K562 (cell line): ENCODE results near the gene HOXB7. TPM values are rescaled to one million over a fixed set of nuclear protein-coding genes. Genes with fewer than 3 reads are reported as not detected.

Experiments
- CCNT2 ChIP-seq: IDR thresholded peaks from 2 replicates; pipeline ENCODE4 v1.6.1; 2011; ENCODE audit warnings: borderline replicate concordance, low read depth, mild to moderate bottlenecking, moderate library complexity, mixed read lengths, low read length; ENCODE audit not compliant: insufficient read length; ENCODE audit errors: extremely low read depth
- EP400 ChIP-seq: fragments of 450-650 bp; IDR thresholded peaks from 2 replicates; pipeline ENCODE4 v1.6.1; 2017; ENCODE audit warnings: antibody characterized with exemption, mild to moderate bottlenecking, moderate library complexity
- GATAD2A ChIP-seq: fragments of 450-650 bp; IDR thresholded peaks from 2 replicates; pipeline ENCODE4 v1.6.1; 2017
- POLR2G ChIP-seq: fragments of 200-400 bp; formaldehyde crosslinking; IDR thresholded peaks from 2 replicates; pipeline ENCODE4 v1.6.1; 2017; ENCODE audit warnings: low read depth, mild to moderate bottlenecking, antibody characterized with exemption, low read length, moderate library complexity
- SLC30A9 ChIP-seq: fragments of 250-450 bp; sonication (Bioruptor Pico); IDR thresholded peaks from 2 replicates; pipeline ENCODE4 v1.8.0; 2022; ENCODE audit warnings: mild to moderate bottlenecking, moderate library complexity
- SUPT5H ChIP-seq: fragments of 450-650 bp; IDR thresholded peaks from 2 replicates; pipeline ENCODE4 v1.6.1; 2016
- ZFP1 ChIP-seq: fragments of 450-650 bp; formaldehyde crosslinking; IDR thresholded peaks from 2 replicates; pipeline ENCODE4 v1.4.0; 2020; ENCODE audit warnings: mild to moderate bottlenecking, mixed read lengths
- polyA plus RNA-seq, 8 experiments: library from polyadenylated mRNA; depleted of rRNA in 4 of 8; stranded (reverse) in 5 of 8; unstranded in 3 of 8; fragments of >200 nt; fragmentation: Nextera tagmentation in 2 of 8; fragmentation: Illumina TruSeq in 1 of 8; extraction: Ambion mirVana in 2 of 8; extraction: Trizol in 1 of 8; gene quantifications; 2 replicates each; pipeline versions ENCODE4 v1.2.1 to v1.2.3, GENCODE V29; 2011 to 2014; ENCODE audit warnings: inconsistent platforms in 1 of 8, missing spikeins in 1 of 8
- total RNA-seq, 7 experiments: library from RNA; depleted of rRNA in 6 of 7; stranded (reverse); fragments of >200 nt in 6 of 7; fragmentation: Illumina TruSeq in 2 of 7; extraction: Trizol in 2 of 7; gene quantifications; 2 replicates each; pipeline versions ENCODE4 v1.2.1 to v1.2.3, GENCODE V29; 2011 to 2021; ENCODE audit warnings: low replicate concordance in 1 of 7
- TF ChIP-seq, protein P1 (sequence below): sonication (generic); formaldehyde crosslinking; IDR thresholded peaks from 2 replicates; pipeline ENCODE4 v1.8.1; 2023; ENCODE audit warnings: mild to moderate bottlenecking, missing genetic modification reagents
- TF ChIP-seq, protein P2 (sequence below), 2 experiments: fragments of 450-650 bp in 1 of 2; sonication (generic) in 1 of 2; formaldehyde crosslinking; conservative IDR thresholded peaks; 2 replicates each; pipeline versions ENCODE4 v1.4.0 to v1.8.1; 2020 to 2022; ENCODE audit warnings: mild to moderate bottlenecking in 1 of 2, missing genetic modification reagents in 1 of 2
- TF ChIP-seq, protein P3 (sequence below): sonication (generic); formaldehyde crosslinking; IDR thresholded peaks from 2 replicates; pipeline ENCODE4 v1.8.1; 2023; ENCODE audit warnings: mild to moderate bottlenecking, missing genetic modification reagents, moderate library complexity
- TF ChIP-seq, protein P4 (sequence below): fragments of 450-650 bp; IDR thresholded peaks from 2 replicates; pipeline ENCODE4 v1.6.1; 2018; ENCODE audit warnings: mild to moderate bottlenecking, low read depth; ENCODE audit not compliant: partially characterized antibody
- TF ChIP-seq, protein P5 (sequence below): sonication (generic); formaldehyde crosslinking; IDR thresholded peaks from 2 replicates; pipeline ENCODE4 v1.8.0; 2022; ENCODE audit warnings: mild to moderate bottlenecking, missing genetic modification reagents
- TF ChIP-seq, protein P6 (sequence below): fragments of 450-650 bp; formaldehyde crosslinking; IDR thresholded peaks from 2 replicates; pipeline ENCODE4 v1.4.0; 2022; ENCODE audit warnings: missing genetic modification characterization
- TF ChIP-seq, protein P7 (sequence below), 2 experiments: IDR thresholded peaks; 2 replicates each; pipeline ENCODE4 v1.6.1; 2011; ENCODE audit warnings: borderline replicate concordance in 1 of 2, control low read depth in 1 of 2, low read depth in 1 of 2, low read length in 1 of 2, mild to moderate bottlenecking in 1 of 2, mixed read lengths in 1 of 2, moderate library complexity in 1 of 2; ENCODE audit not compliant: insufficient read depth in 1 of 2, insufficient read length in 1 of 2, poor library complexity in 1 of 2, severe bottlenecking in 1 of 2; ENCODE audit errors: extremely low read depth in 1 of 2

HOXB7 gene
- total and polyA plus RNA-seq, 9 of the 15 experiments (the other 6 are each of a cell fraction or from before 2014, with no cell fraction given) = 5.5 to 16.7 (median 8.3) TPM

DNA sequence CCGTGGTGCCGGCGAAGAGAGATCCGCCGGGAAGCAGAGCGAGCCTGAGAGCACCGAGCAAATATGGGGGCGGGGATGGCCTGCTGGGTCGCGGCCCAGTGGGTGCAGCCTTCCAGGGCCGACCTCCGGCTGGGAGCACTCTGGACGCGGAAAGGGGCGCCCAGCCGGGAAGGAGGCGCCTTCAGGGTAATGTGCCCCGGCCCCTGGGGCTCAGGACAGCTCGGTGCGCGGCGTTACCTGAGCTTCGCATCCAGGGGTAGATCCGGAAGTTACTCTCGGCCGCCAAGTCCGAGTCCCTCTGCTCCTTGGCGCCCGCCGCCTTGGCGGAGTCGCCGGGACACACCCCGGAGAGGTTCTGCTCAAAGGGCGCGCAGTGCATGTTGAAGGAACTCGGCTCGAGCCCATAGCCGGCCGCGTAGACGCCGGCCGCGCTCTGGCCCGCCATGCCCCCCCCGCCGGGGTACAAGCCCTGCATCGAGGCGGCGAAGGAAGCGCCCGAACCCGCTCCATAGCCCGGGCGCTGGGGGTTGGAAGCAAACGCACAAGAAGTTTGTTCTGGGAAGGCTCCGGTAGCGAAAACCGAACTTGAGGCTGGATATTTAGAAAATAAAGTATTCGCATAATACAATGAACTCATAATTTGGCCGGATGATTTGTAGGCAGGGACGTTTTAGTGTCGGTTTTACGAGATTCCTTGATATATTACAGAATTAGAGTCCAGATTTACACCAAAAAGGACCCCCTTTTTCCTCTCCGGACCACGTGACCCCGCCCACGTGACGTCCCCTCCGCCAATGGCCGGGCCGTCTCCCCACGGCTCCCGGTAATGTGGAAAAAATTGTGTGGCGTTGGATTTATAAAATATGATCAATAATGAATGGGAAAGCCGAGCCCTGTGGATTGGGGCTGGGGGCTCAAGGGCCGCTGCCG is at the start of gene HOXB7 (continued):
- TF ChIP-seq, protein P1, sequence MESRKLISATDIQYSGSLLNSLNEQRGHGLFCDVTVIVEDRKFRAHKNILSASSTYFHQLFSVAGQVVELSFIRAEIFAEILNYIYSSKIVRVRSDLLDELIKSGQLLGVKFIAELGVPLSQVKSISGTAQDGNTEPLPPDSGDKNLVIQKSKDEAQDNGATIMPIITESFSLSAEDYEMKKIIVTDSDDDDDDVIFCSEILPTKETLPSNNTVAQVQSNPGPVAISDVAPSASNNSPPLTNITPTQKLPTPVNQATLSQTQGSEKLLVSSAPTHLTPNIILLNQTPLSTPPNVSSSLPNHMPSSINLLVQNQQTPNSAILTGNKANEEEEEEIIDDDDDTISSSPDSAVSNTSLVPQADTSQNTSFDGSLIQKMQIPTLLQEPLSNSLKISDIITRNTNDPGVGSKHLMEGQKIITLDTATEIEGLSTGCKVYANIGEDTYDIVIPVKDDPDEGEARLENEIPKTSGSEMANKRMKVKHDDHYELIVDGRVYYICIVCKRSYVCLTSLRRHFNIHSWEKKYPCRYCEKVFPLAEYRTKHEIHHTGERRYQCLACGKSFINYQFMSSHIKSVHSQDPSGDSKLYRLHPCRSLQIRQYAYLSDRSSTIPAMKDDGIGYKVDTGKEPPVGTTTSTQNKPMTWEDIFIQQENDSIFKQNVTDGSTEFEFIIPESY = peak; percentile 74; the same call in 1 of the 2 replicates
- TF ChIP-seq SLC30A9 (CRISPR knock-in tag) = no peak
- TF ChIP-seq, protein P2, sequence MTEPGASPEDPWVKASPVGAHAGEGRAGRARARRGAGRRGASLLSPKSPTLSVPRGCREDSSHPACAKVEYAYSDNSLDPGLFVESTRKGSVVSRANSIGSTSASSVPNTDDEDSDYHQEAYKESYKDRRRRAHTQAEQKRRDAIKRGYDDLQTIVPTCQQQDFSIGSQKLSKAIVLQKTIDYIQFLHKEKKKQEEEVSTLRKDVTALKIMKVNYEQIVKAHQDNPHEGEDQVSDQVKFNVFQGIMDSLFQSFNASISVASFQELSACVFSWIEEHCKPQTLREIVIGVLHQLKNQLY (CRISPR knock-in tag; conservative IDR thresholded peaks at IDR 0.05) = no peak
- TF ChIP-seq, protein P3, sequence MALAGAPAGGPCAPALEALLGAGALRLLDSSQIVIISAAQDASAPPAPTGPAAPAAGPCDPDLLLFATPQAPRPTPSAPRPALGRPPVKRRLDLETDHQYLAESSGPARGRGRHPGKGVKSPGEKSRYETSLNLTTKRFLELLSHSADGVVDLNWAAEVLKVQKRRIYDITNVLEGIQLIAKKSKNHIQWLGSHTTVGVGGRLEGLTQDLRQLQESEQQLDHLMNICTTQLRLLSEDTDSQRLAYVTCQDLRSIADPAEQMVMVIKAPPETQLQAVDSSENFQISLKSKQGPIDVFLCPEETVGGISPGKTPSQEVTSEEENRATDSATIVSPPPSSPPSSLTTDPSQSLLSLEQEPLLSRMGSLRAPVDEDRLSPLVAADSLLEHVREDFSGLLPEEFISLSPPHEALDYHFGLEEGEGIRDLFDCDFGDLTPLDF (CRISPR knock-in tag) = no peak
- peak; percentile 34 for TF ChIP-seq EP400
- TF ChIP-seq, protein P4, sequence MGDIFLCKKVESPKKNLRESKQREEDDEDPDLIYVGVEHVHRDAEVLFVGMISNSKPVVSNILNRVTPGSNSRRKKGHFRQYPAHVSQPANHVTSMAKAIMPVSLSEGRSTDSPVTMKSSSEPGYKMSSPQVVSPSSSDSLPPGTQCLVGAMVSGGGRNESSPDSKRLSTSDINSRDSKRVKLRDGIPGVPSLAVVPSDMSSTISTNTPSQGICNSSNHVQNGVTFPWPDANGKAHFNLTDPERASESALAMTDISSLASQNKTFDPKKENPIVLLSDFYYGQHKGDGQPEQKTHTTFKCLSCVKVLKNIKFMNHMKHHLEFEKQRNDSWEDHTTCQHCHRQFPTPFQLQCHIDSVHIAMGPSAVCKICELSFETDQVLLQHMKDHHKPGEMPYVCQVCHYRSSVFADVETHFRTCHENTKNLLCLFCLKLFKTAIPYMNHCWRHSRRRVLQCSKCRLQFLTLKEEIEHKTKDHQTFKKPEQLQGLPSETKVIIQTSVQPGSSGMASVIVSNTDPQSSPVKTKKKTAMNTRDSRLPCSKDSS = no peak
- peak; percentile 31 for TF ChIP-seq CCNT2
- peak; percentile 87 for TF ChIP-seq POLR2G
- no peak for TF ChIP-seq ZFP1
- TF ChIP-seq, protein P5, sequence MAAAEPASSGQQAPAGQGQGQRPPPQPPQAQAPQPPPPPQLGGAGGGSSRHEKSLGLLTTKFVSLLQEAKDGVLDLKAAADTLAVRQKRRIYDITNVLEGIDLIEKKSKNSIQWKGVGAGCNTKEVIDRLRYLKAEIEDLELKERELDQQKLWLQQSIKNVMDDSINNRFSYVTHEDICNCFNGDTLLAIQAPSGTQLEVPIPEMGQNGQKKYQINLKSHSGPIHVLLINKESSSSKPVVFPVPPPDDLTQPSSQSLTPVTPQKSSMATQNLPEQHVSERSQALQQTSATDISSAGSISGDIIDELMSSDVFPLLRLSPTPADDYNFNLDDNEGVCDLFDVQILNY (CRISPR knock-in tag) = no peak
- TF ChIP-seq, protein P6, sequence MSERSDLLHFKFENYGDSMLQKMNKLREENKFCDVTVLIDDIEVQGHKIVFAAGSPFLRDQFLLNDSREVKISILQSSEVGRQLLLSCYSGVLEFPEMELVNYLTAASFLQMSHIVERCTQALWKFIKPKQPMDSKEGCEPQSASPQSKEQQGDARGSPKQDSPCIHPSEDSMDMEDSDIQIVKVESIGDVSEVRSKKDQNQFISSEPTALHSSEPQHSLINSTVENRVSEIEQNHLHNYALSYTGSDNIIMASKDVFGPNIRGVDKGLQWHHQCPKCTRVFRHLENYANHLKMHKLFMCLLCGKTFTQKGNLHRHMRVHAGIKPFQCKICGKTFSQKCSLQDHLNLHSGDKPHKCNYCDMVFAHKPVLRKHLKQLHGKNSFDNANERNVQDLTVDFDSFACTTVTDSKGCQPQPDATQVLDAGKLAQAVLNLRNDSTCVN (CRISPR knock-in tag) = no peak
- TF ChIP-seq SUPT5H = peak; percentile 6; the same call in 1 of the 2 replicates
- peak; percentile 97 for TF ChIP-seq GATAD2A
- TF ChIP-seq, protein P7, sequence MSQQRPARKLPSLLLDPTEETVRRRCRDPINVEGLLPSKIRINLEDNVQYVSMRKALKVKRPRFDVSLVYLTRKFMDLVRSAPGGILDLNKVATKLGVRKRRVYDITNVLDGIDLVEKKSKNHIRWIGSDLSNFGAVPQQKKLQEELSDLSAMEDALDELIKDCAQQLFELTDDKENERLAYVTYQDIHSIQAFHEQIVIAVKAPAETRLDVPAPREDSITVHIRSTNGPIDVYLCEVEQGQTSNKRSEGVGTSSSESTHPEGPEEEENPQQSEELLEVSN (IDR thresholded peaks at IDR 0.05; ENCODE audit: borderline replicate concordance in 1 of 2, extremely low read depth in 1 of 2, insufficient read depth in 1 of 2, insufficient read length in 1 of 2, low read depth in 1 of 2, low read length in 1 of 2, poor library complexity in 1 of 2, severe bottlenecking in 1 of 2) = peak; percentile 43 to 75
